ENCODE measurements around the gene RGS1.

DNA sequence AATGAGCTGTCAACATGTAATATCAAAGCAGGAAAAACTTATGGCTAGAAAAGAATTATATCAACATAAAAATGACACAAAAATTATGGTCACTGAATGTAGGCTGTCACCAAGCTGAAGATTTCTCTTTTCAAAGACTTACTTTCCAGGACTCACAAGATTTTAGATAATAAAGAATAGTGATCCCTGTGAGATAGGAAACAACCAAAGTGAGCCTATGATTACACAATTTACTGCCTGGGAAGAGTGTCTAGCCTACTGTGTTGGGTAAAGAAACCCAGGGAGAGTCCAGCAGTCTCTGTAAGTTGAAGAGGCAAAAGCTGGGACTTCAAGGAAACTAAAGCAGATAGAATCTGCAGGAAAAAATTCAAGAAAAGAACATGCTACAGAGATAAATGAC lies 20.2 kb upstream of the RGS1 start:
- TF ChIP-seq CTCF (conservative IDR thresholded peaks at IDR 0.05; ENCODE audit: low read length) (no peak), EZH2phosphoT487 (IDR thresholded peaks at IDR 0.05; ENCODE audit: borderline replicate concordance, low read depth, low read length) (no peak)

Data from OCI-LY7 (cell line).